Erythroblast (primary cell): ENCODE data around the gene SECISBP2L.

Source experiments
- GATA1 ChIP-seq: IDR thresholded peaks from 2 replicates; pipeline ENCODE4 v1.6.1; 2011; ENCODE audit warnings: low read depth, mild to moderate bottlenecking, control low read depth, low read length, moderate library complexity
- POLR2A ChIP-seq: IDR thresholded peaks from 2 replicates; pipeline ENCODE4 v1.6.1; 2011; ENCODE audit warnings: mild to moderate bottlenecking, low read length

GRCh38 chr15:49038382-49038781 lies 7.9 kb downstream of the SECISBP2L start:
- TF ChIP-seq POLR2A = no peak
- TF ChIP-seq GATA1 = no peak
